HCT116 (cell line): ENCODE results near the gene CHD1. TPM values are rescaled to one million over a fixed set of nuclear protein-coding genes. Genes with fewer than 3 reads are reported as not detected.

ENCODE experiments used
- ATAC-seq: fragments of 200-7000 bp; cut with Tn5 transposase; 2 replicates; pipeline ENCODE4 v1.9.1; 2020; ENCODE audit warnings: mild to moderate bottlenecking, moderate library complexity
- BruUV-seq: library from RNA; stranded (reverse); fragments of 400-500 nt; replicated peaks from 2 replicates; lab custom pipeline; 2021; lab: Mats Ljungman, UMichigan
- CTCF ChIA-PET: fragments of 300-600 bp; sonication (Branson Sonifier 250); formaldehyde crosslinking; loops from one replicate; lab custom pipeline; 2021; ENCODE audit warnings: antibody characterized with exemption; lab: Charles Lee
- POLR2A ChIA-PET: fragments of 300-600, 350-600 bp; sonication (Branson Sonifier 250); formaldehyde crosslinking; loops from one replicate; lab custom pipeline; 2021; ENCODE audit warnings: antibody characterized with exemption; lab: Charles Lee
- RAD21 ChIA-PET, 2 experiments: fragments of 300-600 bp; sonication (Branson Sonifier 250); formaldehyde crosslinking; loops; one replicate each; lab custom pipeline; 2023; ENCODE audit warnings: low total read pairs in 2 of 2; ENCODE audit not compliant: uncharacterized antibody in 2 of 2, unreplicated experiment in 2 of 2, low non-redundant PET in 1 of 2; lab: Charles Lee
- DNase-seq: peaks from one replicate; pipeline ENCODE4 v3.0.0-alpha.2; 2010; ENCODE audit warnings: low read depth, low spot score
- H2AFZ ChIP-seq: fragments of 200-600 bp; shearing (Covaris generic), sonication (generic); 2 replicates; pipeline ENCODE4 v1.6.1; 2017; ENCODE audit warnings: low read depth, mixed run types, mixed read lengths, antibody characterized with exemption, low read length; ENCODE audit not compliant: poor library complexity, severe bottlenecking
- H3K27ac ChIP-seq: 2 replicates; pipeline ENCODE4 v1.5.1; 2012; ENCODE audit warnings: low read depth, low read length
- H3K27me3 ChIP-seq: fragments of 200-600 bp; sonication (generic); 2 replicates; pipeline ENCODE4 v1.6.1; 2016; ENCODE audit warnings: mixed run types, low read length, mixed read lengths; ENCODE audit not compliant: insufficient read depth
- H3K36me3 ChIP-seq, 2 experiments: fragments of 200-500 bp in 1 of 2; fragments of 200-600 bp in 1 of 2; sonication (Bioruptor generic) in 1 of 2; sonication (generic) in 1 of 2; 2 replicates each; pipeline versions ENCODE4 v1.5.1 to v1.6.1; 2014 to 2016; ENCODE audit warnings: low read length in 2 of 2, inconsistent platforms in 1 of 2, mixed read lengths in 1 of 2, mixed run types in 1 of 2; ENCODE audit not compliant: insufficient read depth in 2 of 2, control insufficient read depth in 1 of 2
- H3K4me1 ChIP-seq, 2 experiments: fragments of 200-600 bp in 1 of 2; sonication (generic) in 1 of 2; 2 replicates each; pipeline versions ENCODE4 v1.5.1 to v1.6.1; 2012 to 2017; ENCODE audit warnings: low read length in 2 of 2, inconsistent platforms in 1 of 2, mild to moderate bottlenecking in 1 of 2, mixed read lengths in 1 of 2, mixed run types in 1 of 2, moderate library complexity in 1 of 2; ENCODE audit not compliant: insufficient read depth in 2 of 2, control insufficient read depth in 1 of 2
- H3K4me2 ChIP-seq: fragments of 200-600 bp; sonication (generic); 2 replicates; pipeline ENCODE4 v1.6.1; 2017; ENCODE audit warnings: mixed run types, low read length, mixed read lengths
- H3K4me3 ChIP-seq, 2 experiments: fragments of 200-600 bp in 1 of 2; sonication (generic) in 1 of 2; replicated peaks in 1 of 2; 2 replicates each; pipeline ENCODE4 v1.5.1; 2011 to 2016; ENCODE audit warnings: low read length in 2 of 2, control low read depth in 1 of 2, low read depth in 1 of 2, mild to moderate bottlenecking in 1 of 2, mixed read lengths in 1 of 2, mixed run types in 1 of 2
- H3K79me2 ChIP-seq: fragments of 200-600 bp; sonication (generic); 2 replicates; pipeline ENCODE4 v1.6.1; 2017; ENCODE audit warnings: mild to moderate bottlenecking, mixed run types, low read length, moderate library complexity, mixed read lengths; ENCODE audit not compliant: insufficient read depth
- H3K9ac ChIP-seq: fragments of 200-600 bp; sonication (generic); 2 replicates; pipeline ENCODE4 v1.6.1; 2016; ENCODE audit warnings: low read length, mixed read lengths
- H3K9me2 ChIP-seq: fragments of 200-600 bp; sonication (generic), shearing (Covaris generic); 2 replicates; pipeline ENCODE4 v1.6.1; 2017; ENCODE audit warnings: mixed run types, mild to moderate bottlenecking, moderate library complexity; ENCODE audit not compliant: insufficient read depth
- H3K9me3 ChIP-seq, 2 experiments: fragments of 200-500 bp in 1 of 2; fragments of 200-600 bp in 1 of 2; sonication (Bioruptor generic) in 1 of 2; sonication (generic) in 1 of 2; 2 replicates each; pipeline ENCODE4 v1.6.1; 2014 to 2017; ENCODE audit warnings: low read length in 2 of 2, mixed read lengths in 2 of 2, inconsistent platforms in 1 of 2, low read depth in 1 of 2, mild to moderate bottlenecking in 1 of 2, mixed run types in 1 of 2, moderate library complexity in 1 of 2; ENCODE audit not compliant: control insufficient read depth in 1 of 2, insufficient read depth in 1 of 2
- H4K20me1 ChIP-seq: fragments of 200-600 bp; sonication (generic), shearing (Covaris generic); 2 replicates; pipeline ENCODE4 v1.6.1; 2017; ENCODE audit warnings: mixed run types, mild to moderate bottlenecking, moderate library complexity; ENCODE audit not compliant: insufficient read depth
- ATF3 ChIP-seq: IDR thresholded peaks from 2 replicates; pipeline ENCODE4 v1.6.1; 2012
- CBX3 ChIP-seq: IDR thresholded peaks from 2 replicates; pipeline ENCODE4 v1.6.1; 2012; ENCODE audit warnings: low read depth
- CEBPB ChIP-seq: IDR thresholded peaks from 2 replicates; pipeline ENCODE4 v1.6.1; 2012; ENCODE audit warnings: low read depth
- CTCF ChIP-seq, 3 experiments: fragments of 200-600 bp in 1 of 3; sonication (generic) in 1 of 3; IDR thresholded peaks in 2 of 3; conservative IDR thresholded peaks in 1 of 3; 2 replicates each; pipeline ENCODE4 v1.5.1; 2012 to 2017; ENCODE audit warnings: low read depth in 2 of 3, low read length in 2 of 3, antibody characterized with exemption in 1 of 3, borderline replicate concordance in 1 of 3, control low read depth in 1 of 3, mild to moderate bottlenecking in 1 of 3, mixed read lengths in 1 of 3, mixed run types in 1 of 3, moderate library complexity in 1 of 3; ENCODE audit not compliant: insufficient read depth in 1 of 3
- EGR1 ChIP-seq: IDR thresholded peaks from 2 replicates; pipeline ENCODE4 v1.6.1; 2012; ENCODE audit warnings: low read depth
- ELF1 ChIP-seq: IDR thresholded peaks from 2 replicates; pipeline ENCODE4 v1.6.1; 2012; ENCODE audit warnings: low read depth, borderline replicate concordance
- EZH2phosphoT487 ChIP-seq: fragments of 200-600 bp; IDR thresholded peaks from 2 replicates; pipeline ENCODE4 v1.6.1; 2018; ENCODE audit warnings: antibody characterized with exemption, borderline replicate concordance
- FOSL1 ChIP-seq: IDR thresholded peaks from 2 replicates; pipeline ENCODE4 v1.6.1; 2012; ENCODE audit warnings: low read depth
- JUND ChIP-seq: IDR thresholded peaks from 2 replicates; pipeline ENCODE4 v1.6.1; 2012
- POLR2A ChIP-seq: IDR thresholded peaks from 2 replicates; pipeline ENCODE4 v1.7.0; 2011; ENCODE audit warnings: borderline replicate concordance; ENCODE audit not compliant: insufficient read depth, insufficient read length; ENCODE audit errors: extremely low read depth
- POLR2AphosphoS5 ChIP-seq: IDR thresholded peaks from 2 replicates; pipeline ENCODE4 v1.6.1; 2011; ENCODE audit warnings: mild to moderate bottlenecking, low read depth, low read length, moderate library complexity
- RAD21 ChIP-seq: IDR thresholded peaks from 2 replicates; pipeline ENCODE4 v1.6.1; 2012; ENCODE audit warnings: low read depth, mild to moderate bottlenecking
- REST ChIP-seq: IDR thresholded peaks from 2 replicates; pipeline ENCODE4 v1.6.1; 2012; ENCODE audit warnings: low read depth
- SIN3A ChIP-seq: IDR thresholded peaks from 2 replicates; pipeline ENCODE4 v1.6.1; 2012; ENCODE audit warnings: low read depth
- SP1 ChIP-seq: IDR thresholded peaks from 2 replicates; pipeline ENCODE4 v1.6.1; 2012; ENCODE audit warnings: low read depth
- SRF ChIP-seq: IDR thresholded peaks from 2 replicates; pipeline ENCODE4 v1.6.1; 2012; ENCODE audit warnings: low read depth
- TCF7L2 ChIP-seq: IDR thresholded peaks from 2 replicates; pipeline ENCODE4 v1.7.0; 2011; ENCODE audit warnings: borderline replicate concordance, inconsistent platforms; ENCODE audit not compliant: insufficient read depth, insufficient read length; ENCODE audit errors: extremely low read depth
- YY1 ChIP-seq: IDR thresholded peaks from 2 replicates; pipeline ENCODE4 v1.6.1; 2011; ENCODE audit warnings: low read length, low read depth, moderate library complexity, mild to moderate bottlenecking; ENCODE audit not compliant: insufficient replicate concordance; ENCODE audit errors: extremely low read depth
- ZNF274 ChIP-seq: fragments of 200-500 bp; sonication (Bioruptor generic); IDR thresholded peaks from 2 replicates; pipeline ENCODE4 v1.6.1; 2014; ENCODE audit warnings: mild to moderate bottlenecking, low read depth, low read length, inconsistent platforms
- intact Hi-C: fragments of 100-400 bp; cut with micrococcal nuclease; formaldehyde crosslinking; loops from 2 replicates; pipeline ENCODE4 v1.10.0; 2022
- total RNA-seq: library from RNA; stranded (reverse); gene quantifications from one replicate; pipeline ENCODE4 v1.2.1, GENCODE V29; 2021; ENCODE audit not compliant: unreplicated experiment
- TF ChIP-seq, protein P1 (sequence below): IDR thresholded peaks from 2 replicates; pipeline ENCODE4 v1.6.1; 2012

Gene CHD1
- total RNA-seq, 1 experiment from 2014 or later, result 43.9 TPM

- DNase-seq (no peak), ATAC-seq (no peak)
- no TSS peak for BruUV-seq
- peaks cover 48% of the 10 kb centered on the region for H4K20me1 ChIP-seq
- intact Hi-C loops, result loop anchor here (1.0 kb wide), 2 partner anchors 125 to 153 kb away; no protein-coding TSS in a partner anchor
- H3K4me3 ChIP-seq, result no peak overlapping the region
- H3K27ac ChIP-seq, result no peak overlapping the region
- ChIA-PET CTCF (interaction anchor here (1.8 to 1.9 kb wide), 2 partner anchors 126 to 154 kb away, joined by 5 to 10 read pairs; no protein-coding TSS in a partner anchor), POLR2A (no interaction called here), RAD21 (no interaction called here)
- no peak overlapping the region for H3K4me2 ChIP-seq
- H3K9me2 ChIP-seq, result no peaks in the 10 kb centered on the region
- peaks cover 21 to 37% of the 10 kb centered on the region in 2 experiments for H3K36me3 ChIP-seq
- no peaks in the 10 kb centered on the region for H3K4me1 ChIP-seq
- peaks cover 100% of the 10 kb centered on the region for H3K79me2 ChIP-seq
- TF ChIP-seq SP1, result no peak
- TF ChIP-seq JUND, result no peak
- no peak for TF ChIP-seq EZH2phosphoT487
- no peak for TF ChIP-seq YY1
- TF ChIP-seq TCF7L2, result no peak
- TF ChIP-seq CBX3, result no peak
- TF ChIP-seq, protein P1, sequence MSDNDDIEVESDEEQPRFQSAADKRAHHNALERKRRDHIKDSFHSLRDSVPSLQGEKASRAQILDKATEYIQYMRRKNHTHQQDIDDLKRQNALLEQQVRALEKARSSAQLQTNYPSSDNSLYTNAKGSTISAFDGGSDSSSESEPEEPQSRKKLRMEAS, result no peak
- TF ChIP-seq SIN3A, result no peak
- TF ChIP-seq REST, result no peak
- no peak for TF ChIP-seq ZNF274
- no peak for TF ChIP-seq POLR2A
- TF ChIP-seq POLR2AphosphoS5, result no peak
- no peak for TF ChIP-seq CTCF (IDR thresholded peaks at IDR 0.05 in 2 of 3, conservative IDR thresholded peaks at IDR 0.05 in 1 of 3; ENCODE audit: borderline replicate concordance in 1 of 3, insufficient read depth in 1 of 3, low read depth in 2 of 3, low read length in 2 of 3)
- TF ChIP-seq FOSL1, result no peak
- no peak for TF ChIP-seq ATF3
- no peak for TF ChIP-seq EGR1
- TF ChIP-seq SRF, result no peak
- TF ChIP-seq RAD21, result no peak
- TF ChIP-seq CEBPB, result no peak
- TF ChIP-seq ELF1, result no peak
- no peak overlapping the region for H3K9ac ChIP-seq
- H3K27me3 ChIP-seq, result no peaks in the 10 kb centered on the region
- no peak overlapping the region for H2AFZ ChIP-seq
- H3K9me3 ChIP-seq, result no peaks in the 10 kb centered on the region
Observed at GRCh38 chr5:98906756-98907355, 22.0 kb downstream of the CHD1 start.
